ENCODE measurements around the gene MAST4.

MAST4 gene

DNA sequence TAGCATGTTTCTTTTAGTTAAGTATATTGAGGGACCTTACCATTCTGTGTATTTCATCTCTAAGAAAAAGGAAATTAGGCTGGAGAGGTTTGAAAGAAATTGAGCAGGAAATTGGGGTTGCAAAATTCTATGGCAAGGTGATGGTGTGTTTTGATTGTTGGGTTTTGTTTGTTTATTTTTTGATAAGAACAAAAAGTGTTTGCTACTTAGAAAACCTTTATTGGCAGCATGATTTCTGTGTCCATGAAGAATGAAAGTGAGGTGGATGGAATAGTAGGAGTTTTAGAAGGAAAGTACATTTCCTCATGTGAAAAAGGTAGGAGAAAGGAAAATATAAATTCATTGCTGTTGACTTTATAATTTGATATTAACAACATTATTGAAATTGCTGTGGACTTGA, 433.3 kb downstream of the MAST4 start:
- DNase-seq, result no peak

DNA sequence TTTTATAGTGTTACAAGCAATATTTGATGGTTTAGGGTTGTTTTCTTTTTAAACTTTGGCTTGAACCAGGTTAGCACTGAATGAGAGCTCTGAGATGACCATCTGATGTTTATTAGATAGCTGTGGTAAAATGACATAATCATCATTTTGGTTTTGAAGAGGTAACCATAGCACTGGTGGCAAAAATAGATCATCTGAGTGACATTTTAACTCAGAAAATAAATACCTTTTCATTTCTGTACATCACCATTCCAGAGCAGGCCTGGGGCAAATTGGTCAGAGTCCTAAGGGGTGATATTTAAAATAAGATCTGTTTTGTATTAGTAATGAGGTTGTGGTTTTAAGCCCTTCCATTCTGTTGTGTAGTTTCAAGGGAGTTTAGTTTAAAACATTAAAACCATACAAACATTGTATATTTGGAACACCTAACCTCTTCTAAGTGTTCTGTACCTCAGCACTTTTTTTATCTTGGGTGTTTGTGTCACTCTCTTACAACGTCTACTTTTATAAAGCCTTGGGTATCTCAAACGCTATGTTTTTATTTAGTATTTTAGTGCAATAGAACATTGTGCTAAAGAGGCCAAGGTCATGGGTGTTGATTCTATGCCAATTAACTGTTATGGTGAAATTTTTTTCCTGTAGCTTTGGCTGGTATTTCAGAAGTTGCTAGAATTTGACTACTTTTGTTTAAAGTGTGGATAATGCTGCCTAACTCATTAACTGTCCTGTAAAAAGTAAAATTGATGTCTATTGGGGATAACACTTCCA, 434.3 kb downstream of the MAST4 start:
- no peak for DNase-seq

DNA sequence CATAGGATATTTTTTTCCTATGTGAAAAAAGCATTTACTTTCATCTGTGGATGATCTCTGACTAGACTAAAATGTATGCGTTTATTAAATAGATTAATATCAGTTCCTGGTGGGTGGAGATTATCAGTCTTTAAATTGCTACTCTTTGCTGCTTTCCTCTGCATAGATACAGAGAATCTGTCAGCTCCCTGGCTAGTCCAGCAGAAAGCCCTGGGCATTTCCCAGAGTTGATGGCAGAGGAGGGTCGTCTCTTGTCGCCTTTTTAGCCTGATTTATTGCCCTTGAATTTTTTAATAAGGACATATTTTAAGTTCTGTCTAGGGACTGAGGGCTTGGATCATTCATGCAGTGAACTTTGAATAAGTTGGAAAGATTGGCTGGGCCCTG, 434.9 kb downstream of the MAST4 start:
- no peak for DNase-seq

DNA sequence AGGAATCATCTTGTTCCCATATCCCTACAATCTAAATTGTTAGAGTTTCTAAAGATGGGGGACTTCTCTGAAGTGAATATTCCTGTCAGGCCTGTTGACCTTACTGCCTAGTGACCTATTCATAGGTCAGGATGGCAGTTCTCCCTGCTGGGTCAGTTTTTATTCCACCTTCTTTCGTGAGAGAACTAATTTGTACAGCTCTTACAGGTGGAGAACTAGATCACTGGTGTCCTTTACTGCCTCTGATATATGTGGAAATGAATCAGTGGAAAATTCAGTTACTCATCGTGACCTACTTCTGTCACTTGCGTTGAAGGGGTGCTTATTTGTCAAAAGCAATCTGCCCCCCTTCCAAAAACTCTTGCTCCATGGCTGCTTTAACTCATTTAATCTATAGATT, 435.5 kb downstream of the MAST4 start:
- no peak for DNase-seq

DNA sequence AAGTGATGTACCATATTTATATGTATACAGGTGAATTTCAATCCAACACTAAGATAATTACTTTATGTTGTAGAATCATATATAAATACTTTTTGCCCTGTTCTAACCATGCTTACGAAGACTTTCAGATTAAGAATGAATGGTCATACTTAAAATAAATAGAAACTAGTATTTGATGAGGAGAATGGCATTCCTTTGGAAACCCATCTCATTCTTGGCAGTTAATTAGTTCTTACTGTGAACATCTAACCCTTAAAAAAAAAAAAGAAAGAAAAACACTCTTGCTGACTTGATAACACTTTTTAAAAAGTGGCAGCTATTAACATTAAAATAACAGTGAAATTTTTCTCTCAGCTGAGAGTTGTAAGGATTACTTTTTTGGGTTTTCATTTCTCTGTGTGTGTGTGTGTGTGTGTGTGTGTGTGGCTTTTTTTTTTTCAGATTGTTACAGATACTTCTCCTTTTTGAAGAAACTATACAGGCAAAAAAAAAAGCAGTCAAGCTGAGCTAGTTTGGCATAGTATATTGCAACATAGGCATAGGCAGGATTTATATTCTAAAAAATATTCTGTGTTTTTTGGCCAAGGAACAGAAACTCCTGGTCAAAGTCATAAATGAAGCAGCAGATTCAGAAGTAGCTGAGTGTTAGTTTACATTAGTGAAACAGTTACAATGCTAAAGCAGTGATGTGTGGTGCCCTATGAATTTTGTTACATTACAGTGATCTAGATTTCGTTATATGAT, 436.9 kb downstream of the MAST4 start:
- DNase-seq, result peak; percentile 4

DNA sequence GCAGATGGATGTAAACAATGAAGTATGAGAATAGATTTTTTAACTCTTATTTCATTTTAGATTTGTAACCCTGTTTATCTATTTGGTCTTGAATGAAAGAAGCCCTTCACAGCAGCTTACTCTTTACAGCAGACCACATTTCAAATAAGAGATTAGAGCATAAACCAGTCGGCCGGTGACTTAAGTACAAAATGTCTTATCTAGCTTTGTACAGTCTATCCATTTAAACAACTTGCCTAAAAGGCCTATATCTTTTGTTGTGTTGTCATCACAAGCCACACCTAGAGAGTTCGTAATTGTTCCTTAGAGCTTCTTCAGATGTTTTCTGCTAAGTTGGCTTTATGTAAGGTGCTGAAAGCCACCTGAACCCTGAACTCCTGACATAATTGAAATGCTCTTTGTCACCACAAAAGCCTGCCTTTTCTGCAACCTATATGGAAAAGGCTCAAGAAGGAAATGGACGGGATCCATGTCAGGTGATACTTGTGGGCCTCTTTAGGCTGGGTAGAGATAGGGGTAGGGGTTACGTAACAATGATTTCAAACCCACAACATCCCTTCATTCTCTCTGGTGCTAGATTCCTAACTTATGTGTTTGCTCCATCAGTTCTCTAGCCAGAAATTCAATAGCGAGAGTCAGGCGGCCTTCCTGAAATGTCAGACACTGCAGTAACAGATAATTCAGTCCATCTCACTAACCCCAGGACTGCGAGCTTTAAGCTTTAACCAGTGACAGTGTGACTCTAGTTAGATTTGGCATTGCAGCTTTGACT, 437.9 kb downstream of the MAST4 start:
- no peak for DNase-seq

DNA sequence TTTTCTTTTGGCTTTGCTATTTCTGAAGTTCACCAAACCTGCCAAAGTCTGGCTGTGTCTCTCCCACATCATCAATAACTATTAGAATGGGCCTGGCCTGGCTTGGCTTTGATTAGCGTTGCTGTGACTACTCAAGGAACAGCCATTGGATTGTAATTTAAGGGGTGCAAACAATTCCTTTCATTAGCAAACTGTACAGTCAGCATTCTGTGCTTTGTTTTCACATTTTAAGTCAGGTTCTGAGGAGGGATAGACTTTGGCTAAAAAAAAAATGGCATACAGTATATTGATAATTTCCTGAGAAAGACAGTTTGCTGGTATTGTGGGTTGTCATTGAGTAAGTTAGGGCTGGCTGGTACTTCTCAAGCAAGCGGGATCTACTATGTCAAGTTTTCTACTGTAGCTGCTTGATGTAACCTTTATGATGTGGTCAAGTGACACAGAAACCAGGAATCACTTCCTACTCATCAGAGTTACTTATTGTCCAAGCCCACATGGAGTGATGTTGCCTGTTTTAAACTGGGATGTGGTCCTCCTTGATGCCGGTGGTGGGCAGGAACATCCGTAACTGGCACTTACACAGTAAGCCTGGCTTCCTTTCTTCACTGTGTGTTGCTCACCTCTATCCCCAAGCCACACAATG, 439.0 kb downstream of the MAST4 start:
- no peak for DNase-seq

DNA sequence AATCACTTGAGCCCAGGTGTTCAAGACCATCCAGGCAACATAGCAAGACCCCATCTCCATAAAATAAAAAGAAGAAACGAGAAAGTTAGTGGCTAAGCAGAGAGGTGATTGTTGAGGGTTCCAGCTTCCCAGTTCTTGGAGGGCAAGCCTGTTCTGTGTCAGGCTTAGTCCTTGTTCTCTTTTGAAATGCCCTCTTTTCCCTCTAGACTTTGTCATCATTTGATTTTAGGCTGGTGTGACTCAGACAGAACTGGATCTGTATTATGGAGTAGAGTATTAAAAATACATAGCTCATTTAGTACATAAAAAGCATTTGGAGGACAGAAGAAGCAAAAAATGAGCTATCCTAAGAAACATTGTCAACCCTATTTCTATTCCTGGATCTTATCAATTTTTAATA, 441.0 kb downstream of the MAST4 start:
- no peak for DNase-seq

DNA sequence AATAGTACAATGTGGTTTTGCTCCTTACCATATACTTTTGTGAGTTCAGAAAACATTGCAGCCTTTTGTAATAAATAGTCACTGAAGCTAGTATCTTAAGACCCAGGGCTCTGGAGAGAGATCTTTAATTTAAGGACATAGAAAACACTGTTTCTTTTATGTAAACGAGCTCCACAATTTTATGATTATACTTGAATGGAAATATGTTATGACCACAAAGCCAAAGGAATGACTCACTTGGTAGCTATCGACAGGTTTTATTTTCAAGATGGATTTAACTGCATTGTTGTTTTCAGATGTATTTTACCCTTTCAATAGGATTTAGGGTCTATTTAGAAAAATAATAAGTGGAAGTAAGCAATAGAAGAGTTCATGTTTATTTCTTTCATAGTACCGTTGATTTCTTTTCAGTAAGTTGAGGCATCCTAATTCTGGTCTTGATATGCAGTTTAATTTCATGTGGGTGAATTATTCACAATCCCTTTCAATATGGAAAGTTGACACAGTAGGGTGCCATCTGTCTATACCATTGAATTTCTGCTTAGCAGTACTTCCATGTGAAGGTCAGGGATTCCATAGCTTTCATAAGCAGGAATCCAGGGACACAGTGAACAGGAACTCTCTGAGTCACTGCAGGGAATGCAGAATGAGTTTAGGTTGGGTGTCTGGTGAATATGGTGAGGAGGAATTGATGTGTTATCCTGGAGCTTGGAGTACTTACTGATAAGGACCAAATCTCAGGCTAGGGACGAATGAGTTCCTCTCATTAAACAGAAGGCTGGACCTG, 442.8 kb downstream of the MAST4 start:
- no peak for DNase-seq

DNA sequence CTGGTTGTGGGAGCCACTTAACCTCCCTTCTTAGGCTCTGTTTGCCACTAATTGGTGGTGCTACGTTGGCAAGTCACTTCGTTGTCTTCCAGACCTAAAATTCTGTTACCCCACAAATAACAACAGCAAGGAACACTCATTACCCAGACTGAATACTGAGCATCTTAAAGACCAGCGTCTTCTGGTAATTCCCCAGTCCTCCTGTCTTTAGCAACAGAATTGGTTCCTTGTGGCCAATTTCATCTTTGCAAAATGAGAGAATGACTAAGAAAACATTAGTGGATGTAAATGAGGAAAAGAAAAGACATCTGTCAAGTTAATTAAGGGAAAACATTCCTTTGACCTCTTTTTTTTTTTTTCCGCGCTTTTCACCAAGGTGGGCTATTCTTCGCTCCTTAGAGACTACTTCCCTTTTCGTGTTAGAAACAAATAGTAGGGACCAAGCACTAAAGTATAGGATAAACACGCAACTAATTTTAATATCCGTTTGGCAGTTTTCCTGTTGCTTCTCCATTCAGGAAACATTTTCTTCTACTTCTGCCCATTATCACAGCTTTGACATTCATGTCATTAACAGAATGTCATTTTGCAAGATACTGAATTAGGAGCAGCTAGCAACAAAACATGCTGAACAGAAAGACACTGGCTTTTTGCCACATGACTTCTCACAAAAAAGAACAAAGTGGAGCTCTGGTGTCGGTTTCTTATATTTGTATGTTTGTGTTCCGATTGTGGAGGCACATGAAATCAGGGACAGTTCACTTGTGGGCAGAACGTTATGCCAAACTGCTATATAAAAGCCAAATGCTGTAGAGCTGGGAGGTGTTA, 446.2 kb downstream of the MAST4 start:
- DNase-seq, result no peak

DNA sequence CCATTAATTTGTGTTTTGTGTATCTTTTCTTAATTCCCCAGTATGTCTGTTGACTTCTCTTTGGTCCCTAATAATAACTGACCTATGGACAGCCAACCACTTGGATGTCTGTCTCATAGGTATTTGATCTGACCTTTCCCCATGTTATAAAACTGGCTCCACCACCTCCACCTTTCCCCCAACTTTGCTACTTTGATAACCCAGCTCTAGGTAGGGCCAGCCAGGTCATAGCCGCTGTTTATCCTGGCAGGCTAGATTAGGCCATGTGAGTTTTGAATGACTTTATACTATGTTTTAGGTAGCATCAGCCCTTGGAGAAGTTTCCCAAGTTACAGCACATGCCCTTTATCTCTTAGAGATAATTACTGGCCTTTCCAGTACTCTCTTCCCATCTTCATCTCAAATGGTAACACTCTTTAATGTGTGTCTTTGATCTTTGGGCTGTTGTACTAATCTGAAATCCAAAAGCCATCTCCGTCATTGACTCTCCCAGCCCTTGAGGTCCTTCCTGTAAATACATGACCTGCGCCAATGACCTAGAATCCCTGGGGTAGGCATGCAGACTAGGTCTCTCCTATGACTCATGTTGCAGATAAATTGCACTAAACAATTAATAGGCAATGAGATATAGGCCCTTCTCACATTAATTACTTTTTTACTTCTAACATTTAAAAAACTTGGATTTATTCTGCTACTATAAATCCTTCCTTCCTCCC, 447.8 kb downstream of the MAST4 start:
- no peak for DNase-seq

DNA sequence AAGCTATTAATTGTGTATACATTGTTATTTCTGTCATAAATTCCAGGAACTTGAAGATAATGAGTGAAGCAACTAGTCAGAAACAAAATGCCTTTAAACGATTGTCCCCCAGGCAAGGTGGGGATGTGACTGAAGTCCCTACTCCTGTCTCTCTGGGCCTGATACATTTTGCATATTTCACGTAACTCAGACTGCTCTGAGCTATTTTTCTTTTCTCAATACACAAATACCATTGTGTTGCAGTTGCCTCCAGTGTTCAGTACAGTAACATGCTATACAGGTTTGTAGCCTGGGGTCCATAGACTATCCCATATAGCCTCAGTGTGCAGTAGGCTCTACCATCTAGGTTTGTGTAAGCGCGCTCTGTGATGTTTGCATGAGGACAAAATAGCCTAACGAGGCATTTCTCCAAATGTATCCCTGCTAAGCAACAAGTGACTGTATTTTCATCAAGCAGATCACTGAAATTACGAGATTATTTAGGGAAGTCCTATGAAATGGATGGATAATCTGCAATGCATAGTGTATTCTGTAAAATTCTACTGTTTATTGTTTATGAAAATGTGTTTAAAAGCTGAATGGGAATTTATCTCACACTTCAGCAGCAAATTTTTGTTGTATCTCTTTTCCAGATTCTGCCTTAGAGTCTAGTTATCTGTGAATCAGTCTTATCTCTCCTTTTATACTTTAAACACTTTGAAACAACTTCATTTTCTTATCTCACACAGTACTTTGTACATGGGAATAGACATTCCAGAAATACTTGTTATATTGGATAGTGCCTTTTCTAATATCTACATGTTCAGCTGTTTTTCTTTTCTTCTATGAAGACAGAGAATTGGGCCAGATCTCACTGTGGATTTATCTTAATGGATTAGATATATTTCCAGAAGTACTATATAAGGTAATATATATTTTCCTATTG, 449.9 kb downstream of the MAST4 start:
- DNase-seq, result no peak

DNA sequence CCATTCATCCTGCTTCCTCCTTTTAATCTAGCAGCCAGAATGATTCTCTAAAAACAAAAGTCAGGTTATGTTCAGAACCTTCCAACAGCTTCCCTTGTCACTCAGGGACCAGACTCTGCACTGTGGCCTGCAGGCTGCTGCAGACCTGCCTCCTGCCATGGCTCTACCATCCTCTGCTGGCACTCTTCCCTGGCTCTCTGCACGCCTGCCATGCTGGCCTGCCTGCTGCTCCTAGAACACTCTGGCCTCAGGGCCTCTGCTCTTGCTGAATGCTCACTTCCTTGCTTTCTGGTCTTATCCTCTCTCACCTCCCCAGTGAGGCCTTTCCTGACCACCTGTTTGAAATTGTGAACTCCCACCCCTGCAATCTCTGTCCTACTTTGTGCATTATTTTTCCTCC, 451.0 kb downstream of the MAST4 start:
- DNase-seq, result no peak

DNA sequence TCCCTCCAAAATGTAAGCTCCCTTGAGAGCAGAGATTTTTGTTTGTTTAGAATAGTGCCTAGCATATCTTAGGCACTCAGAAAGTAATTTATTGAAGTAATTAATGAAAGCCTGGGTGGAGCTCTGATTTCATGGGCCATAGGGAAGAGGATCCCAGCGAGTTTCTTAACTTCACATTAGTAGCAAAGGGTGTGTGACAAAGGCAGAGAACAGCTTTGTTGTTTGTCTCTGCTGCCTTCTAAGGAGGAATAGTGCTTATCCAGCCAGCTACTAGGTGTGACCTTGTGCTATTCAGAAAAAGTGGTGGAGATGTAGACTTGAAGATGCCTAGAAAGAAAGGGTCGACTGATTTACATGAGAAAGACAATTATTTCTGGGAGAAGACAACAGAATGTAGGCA, 451.4 kb downstream of the MAST4 start:
- no peak for DNase-seq

DNA sequence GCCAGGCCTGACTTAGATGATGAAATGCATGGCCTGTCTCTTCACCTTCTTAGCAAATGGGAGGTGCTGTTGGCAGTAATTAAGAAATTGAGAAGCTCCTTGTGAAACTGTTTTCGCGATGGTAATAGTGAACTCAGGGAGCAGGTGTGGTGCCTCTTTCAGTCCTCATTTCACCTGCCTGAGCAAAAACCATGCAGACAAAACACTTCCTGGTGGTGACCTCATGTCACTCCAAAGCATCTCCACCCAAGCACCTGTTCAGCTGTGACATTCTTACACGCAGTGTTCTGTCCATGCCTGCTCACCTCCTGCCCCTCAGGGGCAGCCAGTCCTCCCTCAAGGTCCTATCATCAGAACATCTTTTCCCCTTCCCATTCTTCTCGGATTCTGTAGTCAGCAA, 453.9 kb downstream of the MAST4 start:
- DNase-seq, result no peak

DNA sequence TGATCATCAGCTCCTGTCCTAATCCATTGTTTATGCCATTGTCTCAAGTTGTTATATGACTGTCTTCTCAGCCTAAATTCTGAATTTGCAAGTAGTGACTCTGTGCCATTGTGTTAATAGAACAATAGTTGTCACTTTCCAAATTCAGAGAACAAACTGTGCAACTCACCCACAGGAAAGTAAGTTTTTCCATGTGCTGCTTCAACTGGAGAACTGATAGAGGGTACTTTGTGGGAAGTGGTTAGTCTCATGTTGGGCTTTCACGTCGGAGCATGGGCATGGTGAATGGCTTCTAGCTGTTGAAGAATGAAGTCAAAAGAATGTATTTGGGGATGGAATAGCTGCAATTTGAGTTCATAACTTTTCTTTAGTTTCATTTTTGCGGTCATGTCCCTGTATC, 454.4 kb downstream of the MAST4 start:
- DNase-seq, result no peak

DNA sequence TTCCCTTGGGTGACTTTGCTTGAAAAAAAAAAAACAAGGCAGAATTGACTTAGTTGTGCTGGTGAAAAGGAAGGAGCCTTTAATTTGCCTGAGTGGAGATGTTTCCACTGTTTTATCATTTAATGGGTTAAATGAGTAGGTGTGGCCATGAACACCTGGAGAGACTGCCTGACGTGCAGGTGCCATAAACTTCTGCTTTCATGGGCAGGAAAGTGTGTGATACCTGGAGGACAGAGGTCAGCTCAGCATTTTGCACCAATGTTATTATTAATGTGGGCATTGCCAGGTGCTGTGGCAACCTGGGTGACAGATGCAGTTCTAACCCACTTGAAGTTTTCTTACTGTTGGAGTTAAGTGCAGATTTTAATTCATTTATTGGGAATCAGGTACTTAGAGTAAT, 455.0 kb downstream of the MAST4 start:
- no peak for DNase-seq

DNA sequence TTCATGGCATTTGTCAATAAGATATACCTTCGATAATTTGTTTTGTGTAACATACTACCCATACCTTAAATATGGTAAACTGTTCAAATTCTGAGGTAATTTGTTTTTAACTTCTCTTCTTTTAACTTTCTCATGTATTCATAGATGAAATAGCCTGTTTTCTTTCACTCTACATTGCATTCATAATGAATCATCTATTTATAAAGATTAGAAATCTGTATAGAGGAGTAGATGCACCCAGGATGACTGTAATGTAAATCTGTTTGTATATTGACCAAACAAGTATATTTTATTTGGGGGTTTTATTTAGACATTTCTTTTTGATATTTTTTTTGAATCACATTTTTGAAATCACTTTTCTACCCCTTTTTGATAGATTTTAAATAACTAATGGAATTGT, 455.8 kb downstream of the MAST4 start:
- DNase-seq, result no peak

DNA sequence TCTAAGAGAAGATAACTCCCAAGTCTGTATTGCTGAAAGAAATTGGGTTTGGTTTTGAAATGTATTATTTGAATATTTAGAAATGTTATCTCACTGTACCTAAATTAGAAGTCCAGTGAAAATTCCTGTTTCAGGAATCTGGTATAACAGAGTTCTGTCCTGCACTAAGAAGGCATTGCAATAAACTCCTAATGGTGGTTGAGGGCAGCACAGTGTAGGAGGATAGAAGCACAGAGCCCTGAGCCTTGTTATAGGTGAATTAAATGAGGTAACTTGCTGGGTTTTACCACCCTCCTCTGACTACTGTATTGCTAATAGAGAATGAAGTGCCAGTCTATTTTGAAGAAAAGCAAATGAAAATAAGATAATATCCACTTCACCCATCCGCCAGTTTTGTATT, 457.0 kb downstream of the MAST4 start:
- no peak for DNase-seq
